ENCODE data around the gene MGAT4A. TPM values are rescaled to one million over a fixed set of nuclear protein-coding genes. Genes with fewer than 3 reads are reported as not detected.

Gene MGAT4A
- total RNA-seq, 1 experiment from 2014 or later = 3.1 TPM

DNA sequence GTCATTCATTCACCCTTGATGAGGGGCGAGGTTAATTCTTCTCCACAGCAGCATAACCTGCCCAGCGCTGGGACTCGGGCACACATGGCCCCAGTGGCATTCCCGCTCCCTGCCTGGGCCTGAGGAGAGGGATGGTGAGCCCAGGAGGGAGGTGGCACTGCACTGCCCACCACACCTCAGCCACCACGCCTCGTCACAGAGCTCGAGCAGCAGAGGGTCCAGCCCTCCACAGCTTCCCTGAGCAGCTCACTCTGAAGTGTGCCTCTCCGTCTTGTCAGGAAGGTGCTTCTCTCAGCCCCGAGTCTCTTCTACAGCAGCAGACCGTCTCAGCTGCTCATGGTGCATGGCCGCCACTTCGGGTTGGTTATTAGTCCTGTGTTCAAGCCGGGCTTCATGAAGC lies 157.5 kb downstream of the MGAT4A start:
- no peak for DNase-seq (ENCODE audit: low spot score)

DNA sequence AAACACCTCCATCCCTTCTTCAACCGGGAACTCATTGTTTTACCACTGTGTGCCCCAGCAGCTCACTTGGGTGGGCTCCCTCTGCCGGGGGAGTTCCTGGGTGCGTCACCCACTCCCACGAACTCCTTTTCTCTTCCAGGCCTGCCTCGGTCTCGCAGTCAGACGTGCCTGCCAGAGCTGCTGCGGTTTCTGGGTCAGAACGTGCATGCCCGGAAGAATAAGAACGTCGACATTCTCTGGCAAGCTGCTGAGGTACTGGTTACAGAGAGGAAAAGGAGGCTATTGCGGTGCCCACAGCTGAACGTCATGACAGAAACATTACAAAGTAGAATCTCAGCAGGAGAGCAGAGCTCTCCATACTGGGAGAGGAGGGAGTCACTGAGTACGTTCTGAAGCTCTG lies 158.3 kb downstream of the MGAT4A start:
- no peak for DNase-seq (ENCODE audit: low spot score)

DNA sequence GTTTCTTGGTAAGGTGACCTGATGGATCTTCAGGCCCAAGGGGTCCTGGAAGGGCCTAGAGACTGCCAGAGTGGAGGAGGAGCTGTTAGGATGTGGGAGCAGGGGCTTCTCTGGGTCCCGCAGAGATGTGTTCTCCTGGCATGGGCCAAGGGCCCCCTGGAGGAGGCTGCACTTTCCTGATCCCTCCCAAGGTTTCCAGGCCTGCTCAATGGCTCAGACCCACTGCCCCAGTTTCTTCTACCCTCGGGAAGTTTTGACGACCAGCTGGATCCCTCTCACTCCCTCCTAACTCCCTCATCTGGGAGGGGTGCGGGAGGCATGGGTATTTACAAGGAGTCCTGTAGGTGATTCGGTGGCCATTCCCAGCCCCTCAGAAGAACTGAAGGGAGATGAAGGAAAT lies 158.7 kb downstream of the MGAT4A start:
- DNase-seq (ENCODE audit: low spot score) = no peak

DNA sequence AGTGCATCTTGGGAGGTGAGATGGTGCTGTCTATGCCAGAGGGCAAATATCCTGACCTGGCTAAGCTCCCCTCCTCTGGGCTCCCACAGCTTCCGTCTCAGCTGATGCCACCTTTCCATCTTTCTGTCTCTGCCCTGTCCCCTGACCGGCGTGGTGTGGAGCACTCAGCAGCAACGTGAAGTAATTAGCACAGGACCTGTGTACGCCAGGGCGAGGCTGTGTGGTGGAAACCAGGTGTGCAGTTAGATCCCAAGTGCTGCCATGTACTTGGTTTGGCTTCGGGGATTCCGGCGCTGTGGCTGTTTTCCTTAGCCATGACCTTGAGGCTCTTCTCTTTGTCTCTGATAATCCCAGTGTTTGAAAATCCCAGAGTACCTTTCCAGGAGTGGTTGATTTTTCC lies 159.1 kb downstream of the MGAT4A start:
- DNase-seq (ENCODE audit: low spot score) = no peak

DNA sequence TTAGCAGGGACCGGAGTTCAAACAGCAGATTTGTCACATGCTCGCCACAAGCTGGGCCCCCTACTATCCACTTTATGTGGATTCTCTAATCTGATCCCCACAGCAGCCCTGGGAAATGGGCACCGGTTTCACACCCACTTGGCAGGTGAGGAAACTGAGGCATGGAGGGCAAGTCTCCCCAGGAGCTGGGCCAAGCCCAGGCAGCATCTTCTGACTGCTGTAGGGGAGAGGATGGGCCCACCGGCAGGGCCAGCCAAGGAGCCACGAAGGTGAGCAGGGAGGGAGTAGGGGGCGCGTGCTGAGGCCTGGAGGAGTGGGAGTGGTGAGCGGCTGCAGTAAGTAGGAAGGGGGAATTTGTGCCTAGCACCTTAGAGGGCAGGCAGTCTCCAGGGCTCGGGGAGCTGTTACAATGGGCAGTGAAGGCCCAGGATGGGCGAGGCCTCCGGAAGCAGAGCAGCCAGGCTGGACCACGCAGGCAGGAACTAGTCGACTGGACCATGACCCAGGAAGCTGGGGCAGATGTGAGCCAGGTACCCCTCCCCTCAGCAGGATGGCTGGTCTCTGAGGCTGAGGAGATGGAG lies 159.7 kb downstream of the MGAT4A start:
- DNase-seq (ENCODE audit: low spot score) = no peak

DNA sequence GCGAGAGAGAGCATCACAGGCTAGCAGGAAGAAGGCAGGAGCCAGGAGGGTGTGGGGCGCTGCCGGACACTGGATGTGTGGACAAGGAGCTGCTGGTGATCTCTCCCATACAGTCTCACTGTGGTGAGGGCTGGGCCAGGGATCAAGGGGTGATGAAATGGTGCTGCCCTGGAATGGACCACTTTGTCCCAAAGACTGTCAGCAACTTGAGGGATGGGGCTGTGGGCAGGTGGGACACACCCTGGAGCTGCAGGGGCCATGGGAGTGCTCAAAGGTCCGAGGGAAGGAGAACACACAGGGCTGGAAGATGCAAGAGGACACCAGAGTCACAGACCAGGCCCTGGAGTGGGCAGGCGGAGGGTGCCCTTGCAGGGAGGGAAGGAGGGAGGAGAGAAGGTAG lies 160.6 kb downstream of the MGAT4A start:
- no peak for DNase-seq (ENCODE audit: low spot score)

DNA sequence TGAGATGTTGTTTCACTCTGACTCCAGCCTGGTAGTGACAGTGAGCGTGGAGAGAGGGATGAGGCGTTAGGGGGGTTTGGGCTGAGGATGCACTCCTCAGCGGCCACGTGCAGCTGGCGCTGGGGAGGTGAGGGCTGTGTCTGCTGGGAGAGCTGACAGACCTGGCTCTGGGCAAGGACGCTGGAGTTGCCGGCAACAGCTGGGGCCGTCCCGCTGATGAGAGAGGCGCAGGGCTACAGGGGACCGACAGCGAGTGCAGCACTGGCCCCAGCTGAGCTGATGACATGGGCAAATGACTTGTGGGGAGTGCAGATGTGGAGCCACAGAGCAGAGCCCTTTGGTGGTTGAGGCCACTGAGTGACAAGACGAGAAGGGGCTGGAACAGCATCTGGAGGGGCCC lies 161.0 kb downstream of the MGAT4A start:
- no peak for DNase-seq (ENCODE audit: low spot score)

DNA sequence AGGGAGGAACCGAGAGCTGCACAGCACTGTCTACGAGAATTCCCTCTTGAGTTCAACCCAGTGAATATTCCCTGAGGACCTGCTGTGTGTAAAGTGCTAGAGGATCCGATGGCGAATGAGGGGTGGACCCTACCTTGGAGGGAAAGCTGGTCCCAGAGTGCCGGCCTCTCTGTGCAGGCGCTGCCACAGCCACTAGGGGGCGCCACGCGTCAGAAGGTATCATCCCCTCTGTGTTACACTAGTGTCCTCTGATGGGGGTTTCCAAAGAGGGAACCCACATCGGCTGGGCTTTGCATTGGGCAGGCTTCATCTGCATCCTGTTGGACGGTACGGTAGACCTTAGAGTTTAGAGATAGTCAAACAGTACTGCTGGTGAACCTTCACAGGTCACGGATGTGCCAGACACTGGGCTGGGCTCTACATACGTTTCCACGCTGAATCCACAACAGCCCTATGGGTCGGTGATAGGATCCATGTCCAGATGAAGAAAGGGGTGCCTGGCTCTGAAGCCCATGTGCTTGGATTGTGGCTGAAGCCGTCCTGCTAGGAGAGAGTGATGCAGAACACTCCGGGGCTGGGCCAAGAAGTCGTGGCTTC lies 161.6 kb downstream of the MGAT4A start:
- DNase-seq (ENCODE audit: low spot score) = peak; percentile 39

Other genes starting within 250 kb of the MGAT4A start
- gene COA5, start 122.6 kb downstream of the MGAT4A start, total RNA-seq (2014; rRNA removed; shearing (Covaris generic)) = 23.8 and 30.0 TPM in 2 replicates
- 18.4 and 20.7 TPM in 2 replicates for gene UNC50, start 122.5 kb downstream of the MGAT4A start, total RNA-seq (2014; rRNA removed; shearing (Covaris generic))
- gene CRACDL, start 205.1 kb upstream of the MGAT4A start, total RNA-seq (2014; rRNA removed; shearing (Covaris generic)) = 7.6 and 9.5 TPM in 2 replicates